GM12878 (cell line): ENCODE measurements around the gene PTBP1. TPM values are rescaled to one million over a fixed set of nuclear protein-coding genes. Genes with fewer than 3 reads are reported as not detected.

ENCODE experiments used
- ATAC-seq: fragments of 200-7000 bp; cut with Tn5 transposase; 3 replicates; pipeline ENCODE4 v1.9.1; 2020; ENCODE audit warnings: mild to moderate bottlenecking, moderate library complexity
- BruUV-seq: library from RNA; stranded (reverse); fragments of 400-500 nt; replicated peaks from 2 replicates; lab custom pipeline; 2021; lab: Mats Ljungman, UMichigan
- CTCF ChIA-PET: fragments of 300-600 bp; sonication (Branson Sonifier 250); formaldehyde crosslinking; extraction: SDS; loops from one replicate; lab custom pipeline; 2021; ENCODE audit warnings: inconsistent platforms; lab: Yijun Ruan, JAX
- POLR2A ChIA-PET: fragments of 350-600 bp; formaldehyde crosslinking; extraction: SDS; loops from one replicate; lab custom pipeline; 2021; ENCODE audit warnings: inconsistent platforms; lab: Charles Lee
- RAD21 ChIA-PET: fragments of 300-600 bp; sonication (Branson Sonifier 250); formaldehyde crosslinking; loops from one replicate; lab custom pipeline; 2023; ENCODE audit warnings: antibody characterized with exemption; ENCODE audit not compliant: unreplicated experiment; lab: Charles Lee
- SMC1A ChIA-PET: fragments of 300-600 bp; sonication (Branson Sonifier 250); formaldehyde crosslinking; loops from one replicate; lab custom pipeline; 2023; ENCODE audit not compliant: unreplicated experiment, uncharacterized antibody; lab: Charles Lee
- DNase-seq: peaks from one replicate; pipeline ENCODE4 v3.0.0-alpha.2; 2011; ENCODE audit warnings: low read depth, low spot score
- FAIRE-seq: peaks from 3 replicates; lab custom pipeline; 2011; peaks lifted over from hg19 to GRCh38; lab: Jason Lieb, UNC
- H2AFZ ChIP-seq: 2 replicates; pipeline ENCODE4 v1.6.0; 2011; ENCODE audit warnings: low read depth, low read length, control low read depth; ENCODE audit not compliant: control insufficient read depth
- H3K27ac ChIP-seq: 2 replicates; pipeline ENCODE4 v1.5.1; 2011; ENCODE audit warnings: control low read depth; ENCODE audit not compliant: control insufficient read depth, insufficient read depth
- H3K27me3 ChIP-seq, 2 experiments: replicated peaks in 1 of 2; 2 replicates each; pipeline versions ENCODE4 v1.6.0 to v1.6.1; 2011; ENCODE audit warnings: low read length in 1 of 2; ENCODE audit not compliant: control insufficient read depth in 2 of 2, insufficient read depth in 2 of 2
- H3K36me3 ChIP-seq, 2 experiments: 2 replicates each; pipeline ENCODE4 v1.5.1; 2011; ENCODE audit warnings: low read length in 1 of 2; ENCODE audit not compliant: control insufficient read depth in 2 of 2, insufficient read depth in 2 of 2
- H3K4me1 ChIP-seq: 2 replicates; pipeline ENCODE4 v1.6.1; 2011; ENCODE audit warnings: mild to moderate bottlenecking, low read length, moderate library complexity, mixed read lengths; ENCODE audit not compliant: control insufficient read depth, insufficient read depth
- H3K4me2 ChIP-seq: 2 replicates; pipeline ENCODE4 v1.6.0; 2011; ENCODE audit warnings: control low read depth; ENCODE audit not compliant: control insufficient read depth, insufficient read depth
- H3K4me3 ChIP-seq: fragments of 200-600 bp; sonication (generic); 2 replicates; pipeline ENCODE4 v1.5.1; 2016
- H3K79me2 ChIP-seq: 2 replicates; pipeline ENCODE4 v1.6.0; 2011; ENCODE audit warnings: low read length; ENCODE audit not compliant: control insufficient read depth, insufficient read depth
- H3K9ac ChIP-seq: 2 replicates; pipeline ENCODE4 v1.8.0; 2011; ENCODE audit warnings: low read length, control low read depth, mixed read lengths; ENCODE audit not compliant: control insufficient read depth, insufficient read depth
- H3K9me3 ChIP-seq: replicated peaks from 3 replicates; pipeline ENCODE4 v1.5.1; 2011; ENCODE audit warnings: mild to moderate bottlenecking, low read length; ENCODE audit not compliant: control insufficient read depth, insufficient read depth
- H4K20me1 ChIP-seq: 2 replicates; pipeline ENCODE4 v1.6.0; 2011; ENCODE audit not compliant: control insufficient read depth, insufficient read depth
- CREB1 ChIP-seq: IDR thresholded peaks from 2 replicates; pipeline ENCODE4 v1.6.1; 2012; ENCODE audit warnings: low read depth, mild to moderate bottlenecking, inconsistent platforms
- KLF5 ChIP-seq: fragments of 450-650 bp; IDR thresholded peaks from 2 replicates; pipeline ENCODE4 v1.6.1; 2014; ENCODE audit warnings: mild to moderate bottlenecking; ENCODE audit not compliant: partially characterized antibody
- MEF2A ChIP-seq: IDR thresholded peaks from 2 replicates; pipeline ENCODE4 v1.6.1; 2011; ENCODE audit warnings: low read depth, mild to moderate bottlenecking, low read length, moderate library complexity; ENCODE audit not compliant: insufficient read depth
- MXI1 ChIP-seq: fragments of 150-350 bp; IDR thresholded peaks from 2 replicates; pipeline ENCODE4 v1.6.1; 2011; ENCODE audit warnings: low read depth, mild to moderate bottlenecking, inconsistent platforms, low read length, improper control_type of control experiment
- MYB ChIP-seq: fragments of 150-350 bp; IDR thresholded peaks from 2 replicates; pipeline ENCODE4 v1.6.1; 2014; ENCODE audit warnings: mild to moderate bottlenecking, low read depth, low read length, borderline replicate concordance
- PAX8 ChIP-seq: fragments of 450-650 bp; IDR thresholded peaks from 2 replicates; pipeline ENCODE4 v1.6.1; 2017; ENCODE audit warnings: mild to moderate bottlenecking, moderate library complexity
- RCOR1 ChIP-seq: conservative IDR thresholded peaks from 2 replicates; pipeline ENCODE4 v1.6.1; 2012; ENCODE audit warnings: low read depth, low read length, improper control_type of control experiment
- RFX5 ChIP-seq: IDR thresholded peaks from 2 replicates; pipeline ENCODE4 v1.6.1; 2011; ENCODE audit warnings: low read depth, low read length, improper control_type of control experiment
- SMC3 ChIP-seq: IDR thresholded peaks from 2 replicates; pipeline ENCODE4 v1.6.1; 2011; ENCODE audit warnings: low read length, improper control_type of control experiment, borderline replicate concordance
- TARDBP ChIP-seq: IDR thresholded peaks from 2 replicates; pipeline ENCODE4 v1.6.1; 2016; ENCODE audit warnings: borderline replicate concordance
- TCF3 ChIP-seq: IDR thresholded peaks from 2 replicates; pipeline ENCODE4 v1.6.1; 2012; ENCODE audit warnings: low read depth, mild to moderate bottlenecking, low read length, borderline replicate concordance; ENCODE audit not compliant: insufficient read depth
- WGBS: methylation state at CpG from one replicate; pipeline ENCODE4 v1.1.6; 2016; ENCODE audit warnings: low lambda C conversion rate; ENCODE audit not compliant: insufficient replicate concordance, insufficient coverage; ENCODE audit errors: missing lambda C conversion rate; 5-methylcytosine and 5-hydroxymethylcytosine counted together
- in situ Hi-C: fragments of 300-500 bp; cut with MboI; formaldehyde crosslinking; loops from 9 replicates; pipeline ENCODE4 v1.14.3; 2018; ENCODE audit warnings: mixed read lengths
- intact Hi-C: fragments of 100-400 bp; cut with micrococcal nuclease; formaldehyde crosslinking; loops from one replicate; pipeline ENCODE4 v1.14.2; 2022; ENCODE audit not compliant: unreplicated experiment
- polyA plus RNA-seq, 11 experiments: library from polyadenylated mRNA; depleted of rRNA in 4 of 11; unstranded in 6 of 11; stranded (reverse) in 5 of 11; fragments of >200 nt; fragmentation: Nextera tagmentation in 4 of 11; fragmentation: Illumina TruSeq in 1 of 11; extraction: Ambion mirVana in 4 of 11; extraction: Trizol in 1 of 11; gene quantifications; 1 replicate in 1 of 11; 2 replicates in 10 of 11; pipeline versions ENCODE4 v1.2.1 to v1.2.3, GENCODE V29; 2011 to 2016; ENCODE audit warnings: inconsistent platforms in 2 of 11, missing spikeins in 2 of 11, low read depth in 1 of 11
- total RNA-seq, 4 experiments: library from RNA; depleted of rRNA in 3 of 4; stranded (reverse); fragments of >200 nt in 3 of 4; fragmentation: Illumina TruSeq in 1 of 4; extraction: Trizol in 1 of 4; gene quantifications; 2 replicates each; pipeline versions ENCODE4 v1.2.1 to v1.2.3, GENCODE V29; 2013 to 2021
- TF ChIP-seq, protein P1 (sequence below): fragments of 450-650 bp; formaldehyde crosslinking; IDR thresholded peaks from 2 replicates; pipeline ENCODE4 v1.4.0; 2020; ENCODE audit warnings: mild to moderate bottlenecking, moderate library complexity
- TF ChIP-seq, protein P2 (sequence below): fragments of 450-650 bp; IDR thresholded peaks from 2 replicates; pipeline ENCODE4 v1.6.1; 2017; ENCODE audit warnings: mild to moderate bottlenecking, moderate library complexity

The PTBP1 gene
- total and polyA plus RNA-seq, 10 of the 15 experiments (the other 5 are each of a cell fraction or from before 2014, with no cell fraction given): 13.1 to 532 (median 217) TPM

DNA sequence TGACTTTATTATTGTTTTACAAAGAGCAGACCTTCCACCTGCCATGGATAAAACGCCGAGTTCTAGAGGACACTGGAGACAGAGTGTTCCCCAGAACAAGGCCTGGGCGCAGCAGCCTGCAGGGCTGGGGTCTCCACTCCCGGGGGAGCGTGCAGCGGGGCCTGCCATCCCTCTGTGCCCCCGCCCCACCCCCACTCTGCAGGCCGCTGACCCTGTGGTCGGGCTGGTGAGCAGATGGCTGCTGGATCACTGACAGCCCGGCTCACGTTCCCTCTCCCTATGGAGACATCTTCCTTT is 8.6 kb upstream of the PTBP1 start:
- BruUV-seq: no TSS peak
- Histone ChIP-seq H2AFZ (no peak overlapping the region), H3K9ac (no peak overlapping the region), H3K4me1 (no peaks in the 10 kb centered on the region), H3K27me3 (no peaks in the 10 kb centered on the region; a peak in 1 of 4 replicates), H3K36me3 (no peaks in the 10 kb centered on the region), H4K20me1 (no peaks in the 10 kb centered on the region), H3K79me2 (no peaks in the 10 kb centered on the region), H3K4me2 (no peak overlapping the region), H3K9me3 (no peaks in the 10 kb centered on the region), H3K4me3 (no peak overlapping the region), H3K27ac (no peak overlapping the region)
- FAIRE-seq: no peak
- TF ChIP-seq SMC3 (no peak), TARDBP (no peak), MEF2A (no peak), RCOR1 (no peak), TCF3 (no peak), PAX8 (no peak), KLF5 (no peak), RFX5 (no peak), CREB1 (no peak), MYB (no peak), MXI1 (no peak)
- TF ChIP-seq, protein P1, sequence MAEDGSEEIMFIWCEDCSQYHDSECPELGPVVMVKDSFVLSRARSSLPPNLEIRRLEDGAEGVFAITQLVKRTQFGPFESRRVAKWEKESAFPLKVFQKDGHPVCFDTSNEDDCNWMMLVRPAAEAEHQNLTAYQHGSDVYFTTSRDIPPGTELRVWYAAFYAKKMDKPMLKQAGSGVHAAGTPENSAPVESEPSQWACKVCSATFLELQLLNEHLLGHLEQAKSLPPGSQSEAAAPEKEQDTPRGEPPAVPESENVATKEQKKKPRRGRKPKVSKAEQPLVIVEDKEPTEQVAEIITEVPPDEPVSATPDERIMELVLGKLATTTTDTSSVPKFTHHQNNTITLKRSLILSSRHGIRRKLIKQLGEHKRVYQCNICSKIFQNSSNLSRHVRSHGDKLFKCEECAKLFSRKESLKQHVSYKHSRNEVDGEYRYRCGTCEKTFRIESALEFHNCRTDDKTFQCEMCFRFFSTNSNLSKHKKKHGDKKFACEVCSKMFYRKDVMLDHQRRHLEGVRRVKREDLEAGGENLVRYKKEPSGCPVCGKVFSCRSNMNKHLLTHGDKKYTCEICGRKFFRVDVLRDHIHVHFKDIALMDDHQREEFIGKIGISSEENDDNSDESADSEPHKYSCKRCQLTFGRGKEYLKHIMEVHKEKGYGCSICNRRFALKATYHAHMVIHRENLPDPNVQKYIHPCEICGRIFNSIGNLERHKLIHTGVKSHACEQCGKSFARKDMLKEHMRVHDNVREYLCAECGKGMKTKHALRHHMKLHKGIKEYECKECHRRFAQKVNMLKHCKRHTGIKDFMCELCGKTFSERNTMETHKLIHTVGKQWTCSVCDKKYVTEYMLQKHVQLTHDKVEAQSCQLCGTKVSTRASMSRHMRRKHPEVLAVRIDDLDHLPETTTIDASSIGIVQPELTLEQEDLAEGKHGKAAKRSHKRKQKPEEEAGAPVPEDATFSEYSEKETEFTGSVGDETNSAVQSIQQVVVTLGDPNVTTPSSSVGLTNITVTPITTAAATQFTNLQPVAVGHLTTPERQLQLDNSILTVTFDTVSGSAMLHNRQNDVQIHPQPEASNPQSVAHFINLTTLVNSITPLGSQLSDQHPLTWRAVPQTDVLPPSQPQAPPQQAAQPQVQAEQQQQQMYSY (CRISPR knock-in tag): no peak
- TF ChIP-seq, protein P2, sequence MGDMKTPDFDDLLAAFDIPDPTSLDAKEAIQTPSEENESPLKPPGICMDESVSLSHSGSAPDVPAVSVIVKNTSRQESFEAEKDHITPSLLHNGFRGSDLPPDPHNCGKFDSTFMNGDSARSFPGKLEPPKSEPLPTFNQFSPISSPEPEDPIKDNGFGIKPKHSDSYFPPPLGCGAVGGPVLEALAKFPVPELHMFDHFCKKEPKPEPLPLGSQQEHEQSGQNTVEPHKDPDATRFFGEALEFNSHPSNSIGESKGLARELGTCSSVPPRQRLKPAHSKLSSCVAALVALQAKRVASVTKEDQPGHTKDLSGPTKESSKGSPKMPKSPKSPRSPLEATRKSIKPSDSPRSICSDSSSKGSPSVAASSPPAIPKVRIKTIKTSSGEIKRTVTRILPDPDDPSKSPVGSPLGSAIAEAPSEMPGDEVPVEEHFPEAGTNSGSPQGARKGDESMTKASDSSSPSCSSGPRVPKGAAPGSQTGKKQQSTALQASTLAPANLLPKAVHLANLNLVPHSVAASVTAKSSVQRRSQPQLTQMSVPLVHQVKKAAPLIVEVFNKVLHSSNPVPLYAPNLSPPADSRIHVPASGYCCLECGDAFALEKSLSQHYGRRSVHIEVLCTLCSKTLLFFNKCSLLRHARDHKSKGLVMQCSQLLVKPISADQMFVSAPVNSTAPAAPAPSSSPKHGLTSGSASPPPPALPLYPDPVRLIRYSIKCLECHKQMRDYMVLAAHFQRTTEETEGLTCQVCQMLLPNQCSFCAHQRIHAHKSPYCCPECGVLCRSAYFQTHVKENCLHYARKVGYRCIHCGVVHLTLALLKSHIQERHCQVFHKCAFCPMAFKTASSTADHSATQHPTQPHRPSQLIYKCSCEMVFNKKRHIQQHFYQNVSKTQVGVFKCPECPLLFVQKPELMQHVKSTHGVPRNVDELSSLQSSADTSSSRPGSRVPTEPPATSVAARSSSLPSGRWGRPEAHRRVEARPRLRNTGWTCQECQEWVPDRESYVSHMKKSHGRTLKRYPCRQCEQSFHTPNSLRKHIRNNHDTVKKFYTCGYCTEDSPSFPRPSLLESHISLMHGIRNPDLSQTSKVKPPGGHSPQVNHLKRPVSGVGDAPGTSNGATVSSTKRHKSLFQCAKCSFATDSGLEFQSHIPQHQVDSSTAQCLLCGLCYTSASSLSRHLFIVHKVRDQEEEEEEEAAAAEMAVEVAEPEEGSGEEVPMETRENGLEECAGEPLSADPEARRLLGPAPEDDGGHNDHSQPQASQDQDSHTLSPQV: no peak
- ChIA-PET RAD21 (no interaction called here), POLR2A (no interaction called here), CTCF (no interaction called here), SMC1A (no interaction called here)
- WGBS: 60% methylated on average over 10 of the region's 11 CpGs
- DNase-seq: no peak
- in situ Hi-C loops: no loop called here
- ATAC-seq: no peak
- intact Hi-C loops: no loop called here
